ENCODE data around the gene WDR7.

Gene WDR7

GRCh38 chr18:57043241-57043640 is 392.1 kb downstream of the WDR7 start:
- H3K4me3 ChIP-seq (ENCODE audit: low read depth in 1 of 5, low read length in 5 of 5), result no peak overlapping the region
- H3K27me3 ChIP-seq (ENCODE audit: control insufficient read depth in 5 of 5, insufficient read depth in 4 of 5, low read length in 5 of 5), result no peaks in the 10 kb centered on the region
- no peak overlapping the region for H3K27ac ChIP-seq (ENCODE audit: low read depth, low read length)
- H3K9me3 ChIP-seq (ENCODE audit: control insufficient read depth in 5 of 5, low read length in 5 of 5), result peaks cover 2 to 22% (median 13%) of the 10 kb centered on the region in 5 donors
- no peak overlapping the region for H3K9ac ChIP-seq (ENCODE audit: low read length in 5 of 5)
- no peaks in the 10 kb centered on the region for H3K4me1 ChIP-seq (ENCODE audit: control insufficient read depth in 5 of 5, insufficient read depth in 5 of 5, low read length in 5 of 5)
- H3K36me3 ChIP-seq (ENCODE audit: control insufficient read depth in 5 of 5, insufficient read depth in 5 of 5, low read length in 5 of 5), result no peaks in the 10 kb centered on the region

- Histone ChIP-seq H3K36me3 (ENCODE audit: control insufficient read depth in 5 of 5, insufficient read depth in 5 of 5, low read length in 5 of 5) (no peaks in the 10 kb centered on the region), H3K9ac (ENCODE audit: low read length in 5 of 5) (no peak overlapping the region), H3K27ac (ENCODE audit: low read depth, low read length) (no peak overlapping the region), H3K4me1 (ENCODE audit: control insufficient read depth in 5 of 5, insufficient read depth in 5 of 5, low read length in 5 of 5) (no peaks in the 10 kb centered on the region), H3K9me3 (ENCODE audit: control insufficient read depth in 5 of 5, low read length in 5 of 5) (peaks cover 2 to 22% (median 11%) of the 10 kb centered on the region in 5 donors), H3K27me3 (ENCODE audit: control insufficient read depth in 5 of 5, insufficient read depth in 4 of 5, low read length in 5 of 5) (no peaks in the 10 kb centered on the region), H3K4me3 (ENCODE audit: low read depth in 1 of 5, low read length in 5 of 5) (no peak overlapping the region)
These were observed 397.2 kb downstream of the WDR7 start for GRCh38 chr18:57048351-57048750.

GRCh38 chr18:57048859-57049258 is 397.7 kb downstream of the WDR7 start:
- H3K4me3 ChIP-seq (ENCODE audit: low read depth in 1 of 5, low read length in 5 of 5), result no peak overlapping the region
- no peaks in the 10 kb centered on the region for H3K36me3 ChIP-seq (ENCODE audit: control insufficient read depth in 5 of 5, insufficient read depth in 5 of 5, low read length in 5 of 5)
- H3K9ac ChIP-seq (ENCODE audit: low read length in 5 of 5), result no peak overlapping the region
- no peak overlapping the region for H3K27ac ChIP-seq (ENCODE audit: low read depth, low read length)
- H3K9me3 ChIP-seq (ENCODE audit: control insufficient read depth in 5 of 5, low read length in 5 of 5), result peaks cover 2 to 22% (median 11%) of the 10 kb centered on the region in 5 donors
- H3K4me1 ChIP-seq (ENCODE audit: control insufficient read depth in 5 of 5, insufficient read depth in 5 of 5, low read length in 5 of 5), result no peaks in the 10 kb centered on the region
- H3K27me3 ChIP-seq (ENCODE audit: control insufficient read depth in 5 of 5, insufficient read depth in 4 of 5, low read length in 5 of 5), result no peaks in the 10 kb centered on the region

GRCh38 chr18:57050310-57050949 is 399.3 kb downstream of the WDR7 start:
- Histone ChIP-seq H3K27ac (ENCODE audit: low read depth, low read length) (no peak overlapping the region), H3K4me1 (ENCODE audit: control insufficient read depth in 5 of 5, insufficient read depth in 5 of 5, low read length in 5 of 5) (no peaks in the 10 kb centered on the region), H3K9me3 (ENCODE audit: control insufficient read depth in 5 of 5, low read length in 5 of 5) (peaks cover 0 to 13% (median 10%) of the 10 kb centered on the region in 5 donors), H3K9ac (ENCODE audit: low read length in 5 of 5) (no peak overlapping the region), H3K27me3 (ENCODE audit: control insufficient read depth in 5 of 5, insufficient read depth in 4 of 5, low read length in 5 of 5) (no peaks in the 10 kb centered on the region), H3K36me3 (ENCODE audit: control insufficient read depth in 5 of 5, insufficient read depth in 5 of 5, low read length in 5 of 5) (no peaks in the 10 kb centered on the region), H3K4me3 (ENCODE audit: low read depth in 1 of 5, low read length in 5 of 5) (no peak overlapping the region)

DNA sequence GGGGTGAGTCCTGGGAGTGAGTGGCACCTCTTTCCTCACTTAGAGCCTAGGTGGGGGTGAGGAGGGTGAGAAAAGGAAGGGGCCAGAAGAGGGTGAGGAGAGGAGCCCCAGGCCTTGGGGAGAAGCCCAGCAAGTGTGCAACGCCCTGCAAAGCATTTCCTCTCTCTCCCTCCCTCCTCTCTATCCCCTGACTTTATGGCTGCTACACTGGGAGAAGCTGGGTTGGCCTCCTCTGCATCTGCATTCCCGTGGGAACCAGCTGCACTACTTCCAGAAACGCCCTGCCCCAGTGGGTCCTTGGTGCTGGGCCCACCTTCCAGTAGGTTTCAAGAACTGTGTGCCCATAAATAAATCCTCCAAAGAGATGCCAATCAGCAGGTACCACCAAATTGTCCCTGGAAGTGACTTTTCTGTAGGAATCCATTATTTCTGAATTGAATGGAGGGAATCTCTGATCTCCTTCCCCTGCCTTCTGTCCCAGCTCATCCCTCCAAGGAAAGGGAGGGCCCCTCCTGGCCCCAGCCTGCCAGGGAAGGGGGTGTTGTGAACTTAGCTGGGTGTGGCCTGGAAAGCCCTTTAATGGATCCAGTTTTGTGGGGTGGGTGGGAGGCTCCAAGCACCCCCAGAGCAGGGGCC is 400.0 kb downstream of the WDR7 start:
- Histone ChIP-seq H3K9me3 (ENCODE audit: control insufficient read depth in 5 of 5, low read length in 5 of 5) (peaks cover 0 to 6% (median 4%) of the 10 kb centered on the region in 5 donors), H3K4me3 (ENCODE audit: low read depth in 1 of 5, low read length in 5 of 5) (no peak overlapping the region), H3K27ac (ENCODE audit: low read depth, low read length) (no peak overlapping the region), H3K36me3 (ENCODE audit: control insufficient read depth in 5 of 5, insufficient read depth in 5 of 5, low read length in 5 of 5) (no peaks in the 10 kb centered on the region), H3K4me1 (ENCODE audit: control insufficient read depth in 5 of 5, insufficient read depth in 5 of 5, low read length in 5 of 5) (no peaks in the 10 kb centered on the region), H3K9ac (ENCODE audit: low read length in 5 of 5) (no peak overlapping the region), H3K27me3 (ENCODE audit: control insufficient read depth in 5 of 5, insufficient read depth in 4 of 5, low read length in 5 of 5) (no peaks in the 10 kb centered on the region)

GRCh38 chr18:57051657-57052044 is 400.5 kb downstream of the WDR7 start:
- no peaks in the 10 kb centered on the region for H3K4me1 ChIP-seq (ENCODE audit: control insufficient read depth in 5 of 5, insufficient read depth in 5 of 5, low read length in 5 of 5)
- H3K36me3 ChIP-seq (ENCODE audit: control insufficient read depth in 5 of 5, insufficient read depth in 5 of 5, low read length in 5 of 5), result no peaks in the 10 kb centered on the region
- no peaks in the 10 kb centered on the region for H3K27me3 ChIP-seq (ENCODE audit: control insufficient read depth in 5 of 5, insufficient read depth in 4 of 5, low read length in 5 of 5)
- no peak overlapping the region for H3K4me3 ChIP-seq (ENCODE audit: low read depth in 1 of 5, low read length in 5 of 5)
- H3K27ac ChIP-seq (ENCODE audit: low read depth, low read length), result no peak overlapping the region
- H3K9ac ChIP-seq (ENCODE audit: low read length in 5 of 5), result no peak overlapping the region
- H3K9me3 ChIP-seq (ENCODE audit: control insufficient read depth in 5 of 5, low read length in 5 of 5), result peaks cover 0 to under 1% (median 0%) of the 10 kb centered on the region in 5 donors

DNA sequence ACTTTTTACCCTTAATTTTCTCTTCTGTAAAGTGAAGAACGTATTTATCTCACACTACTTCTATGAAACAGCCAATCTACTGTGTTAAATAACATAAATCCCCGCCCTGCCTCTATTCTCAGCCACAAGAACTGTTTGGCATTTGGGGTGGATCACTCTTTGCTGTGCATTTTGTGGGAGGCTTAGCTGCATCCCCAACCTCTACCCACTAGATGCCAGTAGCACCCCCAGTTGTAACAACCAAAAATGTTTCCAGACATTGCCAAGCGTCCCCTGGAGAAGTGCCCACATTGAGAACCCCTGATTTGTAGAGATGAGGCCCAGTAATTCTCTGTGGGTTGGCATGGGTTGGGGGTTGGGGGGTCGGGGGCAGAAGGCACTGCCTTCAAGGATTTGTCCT is 401.0 kb downstream of the WDR7 start:
- Histone ChIP-seq H3K9ac (ENCODE audit: low read length in 5 of 5) (no peak overlapping the region), H3K27ac (ENCODE audit: low read depth, low read length) (no peak overlapping the region), H3K36me3 (ENCODE audit: control insufficient read depth in 5 of 5, insufficient read depth in 5 of 5, low read length in 5 of 5) (no peaks in the 10 kb centered on the region), H3K27me3 (ENCODE audit: control insufficient read depth in 5 of 5, insufficient read depth in 4 of 5, low read length in 5 of 5) (no peaks in the 10 kb centered on the region), H3K4me1 (ENCODE audit: control insufficient read depth in 5 of 5, insufficient read depth in 5 of 5, low read length in 5 of 5) (no peaks in the 10 kb centered on the region), H3K9me3 (ENCODE audit: control insufficient read depth in 5 of 5, low read length in 5 of 5) (no peaks in the 10 kb centered on the region), H3K4me3 (ENCODE audit: low read depth in 1 of 5, low read length in 5 of 5) (no peak overlapping the region)

GRCh38 chr18:57052759-57053158 is 401.6 kb downstream of the WDR7 start:
- H3K27me3 ChIP-seq (ENCODE audit: control insufficient read depth in 5 of 5, insufficient read depth in 4 of 5, low read length in 5 of 5), result no peaks in the 10 kb centered on the region
- H3K27ac ChIP-seq (ENCODE audit: low read depth, low read length), result no peak overlapping the region
- no peaks in the 10 kb centered on the region for H3K9me3 ChIP-seq (ENCODE audit: control insufficient read depth in 5 of 5, low read length in 5 of 5)
- H3K4me3 ChIP-seq (ENCODE audit: low read depth in 1 of 5, low read length in 5 of 5), result no peak overlapping the region
- H3K4me1 ChIP-seq (ENCODE audit: control insufficient read depth in 5 of 5, insufficient read depth in 5 of 5, low read length in 5 of 5), result no peaks in the 10 kb centered on the region
- H3K9ac ChIP-seq (ENCODE audit: low read length in 5 of 5), result no peak overlapping the region
- no peaks in the 10 kb centered on the region for H3K36me3 ChIP-seq (ENCODE audit: control insufficient read depth in 5 of 5, insufficient read depth in 5 of 5, low read length in 5 of 5)

- Histone ChIP-seq H3K27me3 (ENCODE audit: control insufficient read depth in 5 of 5, insufficient read depth in 4 of 5, low read length in 5 of 5) (peaks cover 0 to 5% (median 0%) of the 10 kb centered on the region in 5 donors), H3K27ac (ENCODE audit: low read depth, low read length) (no peak overlapping the region), H3K4me1 (ENCODE audit: control insufficient read depth in 5 of 5, insufficient read depth in 5 of 5, low read length in 5 of 5) (no peaks in the 10 kb centered on the region), H3K36me3 (ENCODE audit: control insufficient read depth in 5 of 5, insufficient read depth in 5 of 5, low read length in 5 of 5) (no peaks in the 10 kb centered on the region), H3K4me3 (ENCODE audit: low read depth in 1 of 5, low read length in 5 of 5) (no peak overlapping the region), H3K9me3 (ENCODE audit: control insufficient read depth in 5 of 5, low read length in 5 of 5) (no peaks in the 10 kb centered on the region), H3K9ac (ENCODE audit: low read length in 5 of 5) (no peak overlapping the region)
These were observed 403.7 kb downstream of the WDR7 start for GRCh38 chr18:57054891-57055290.

DNA sequence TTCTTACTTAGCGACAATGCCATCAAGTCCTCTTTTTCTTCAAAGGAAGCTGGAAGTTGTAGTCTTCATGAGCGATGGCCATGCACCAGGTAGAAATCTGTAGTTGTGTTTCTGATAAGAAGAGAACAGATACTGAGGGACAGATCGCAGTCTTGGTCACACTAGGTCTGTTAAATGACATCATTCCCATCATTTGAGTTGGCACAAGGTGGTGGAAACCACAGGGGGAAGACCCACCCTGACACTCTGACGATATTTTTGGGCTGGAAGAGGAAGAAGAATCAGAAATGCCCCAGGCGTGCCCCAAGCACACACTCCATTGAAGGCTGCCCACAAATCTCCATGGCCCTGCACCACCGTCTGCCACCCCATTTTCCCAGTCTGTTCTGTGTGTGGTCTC is 406.7 kb downstream of the WDR7 start:
- no peak overlapping the region for H3K4me3 ChIP-seq (ENCODE audit: low read depth in 1 of 5, low read length in 5 of 5)
- no peak overlapping the region for H3K9ac ChIP-seq (ENCODE audit: low read length in 5 of 5)
- H3K9me3 ChIP-seq (ENCODE audit: control insufficient read depth in 5 of 5, low read length in 5 of 5), result no peaks in the 10 kb centered on the region
- H3K4me1 ChIP-seq (ENCODE audit: control insufficient read depth in 5 of 5, insufficient read depth in 5 of 5, low read length in 5 of 5), result no peaks in the 10 kb centered on the region
- no peak overlapping the region for H3K27ac ChIP-seq (ENCODE audit: low read depth, low read length)
- H3K36me3 ChIP-seq (ENCODE audit: control insufficient read depth in 5 of 5, insufficient read depth in 5 of 5, low read length in 5 of 5), result no peaks in the 10 kb centered on the region
- H3K27me3 ChIP-seq (ENCODE audit: control insufficient read depth in 5 of 5, insufficient read depth in 4 of 5, low read length in 5 of 5), result peaks cover 0 to 5% (median 0%) of the 10 kb centered on the region in 5 donors
